Measurements from ENCODE around the gene FLRT2.

GRCh38 chr14:85583380-85583779, 53.4 kb downstream of the FLRT2 start:
- TF ChIP-seq POLR2AphosphoS5 (IDR thresholded peaks at IDR 0.05): no peak
- no peak for TF ChIP-seq CTCF (IDR thresholded peaks at IDR 0.05)
- no peak for TF ChIP-seq POLR2A (IDR thresholded peaks at IDR 0.05)
